ENCODE results near the gene TASP1.

DNA sequence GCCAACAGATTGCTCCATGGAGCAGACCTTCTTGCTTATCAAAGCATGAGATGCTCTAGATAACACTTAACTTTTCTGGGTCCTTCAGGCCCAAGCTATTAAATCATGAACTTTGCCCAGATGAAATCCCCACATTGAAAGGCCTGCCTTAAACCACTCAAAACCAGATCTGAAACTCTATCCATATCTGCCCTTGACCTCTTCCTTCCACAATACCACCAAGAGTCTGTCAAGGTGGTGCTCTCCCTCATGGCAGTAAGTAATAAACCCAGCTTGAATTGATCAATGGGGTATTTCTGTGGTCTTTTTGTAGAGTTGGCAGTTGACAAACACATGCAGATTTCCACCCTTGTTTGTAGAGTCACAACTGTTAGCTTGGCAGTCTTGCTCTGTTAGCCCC lies 282.1 kb downstream of the TASP1 start:
- TF ChIP-seq POLR2A (IDR thresholded peaks at IDR 0.05), result no peak
- TF ChIP-seq, protein P1, sequence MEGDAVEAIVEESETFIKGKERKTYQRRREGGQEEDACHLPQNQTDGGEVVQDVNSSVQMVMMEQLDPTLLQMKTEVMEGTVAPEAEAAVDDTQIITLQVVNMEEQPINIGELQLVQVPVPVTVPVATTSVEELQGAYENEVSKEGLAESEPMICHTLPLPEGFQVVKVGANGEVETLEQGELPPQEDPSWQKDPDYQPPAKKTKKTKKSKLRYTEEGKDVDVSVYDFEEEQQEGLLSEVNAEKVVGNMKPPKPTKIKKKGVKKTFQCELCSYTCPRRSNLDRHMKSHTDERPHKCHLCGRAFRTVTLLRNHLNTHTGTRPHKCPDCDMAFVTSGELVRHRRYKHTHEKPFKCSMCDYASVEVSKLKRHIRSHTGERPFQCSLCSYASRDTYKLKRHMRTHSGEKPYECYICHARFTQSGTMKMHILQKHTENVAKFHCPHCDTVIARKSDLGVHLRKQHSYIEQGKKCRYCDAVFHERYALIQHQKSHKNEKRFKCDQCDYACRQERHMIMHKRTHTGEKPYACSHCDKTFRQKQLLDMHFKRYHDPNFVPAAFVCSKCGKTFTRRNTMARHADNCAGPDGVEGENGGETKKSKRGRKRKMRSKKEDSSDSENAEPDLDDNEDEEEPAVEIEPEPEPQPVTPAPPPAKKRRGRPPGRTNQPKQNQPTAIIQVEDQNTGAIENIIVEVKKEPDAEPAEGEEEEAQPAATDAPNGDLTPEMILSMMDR (IDR thresholded peaks at IDR 0.05 in 8 of 11, conservative IDR thresholded peaks at IDR 0.05 in 3 of 11), result no peak
- no peak for TF ChIP-seq POLR2AphosphoS5 (IDR thresholded peaks at IDR 0.05)

Data from spleen (tissue), 7 donors.